Medulla oblongata (tissue), 1 donor: ENCODE results near the gene ZNF428.

Source experiments
- DNase-seq: peaks from one replicate; pipeline ENCODE4 v3.0.0-alpha.2; 2015; ENCODE audit errors: extremely low spot score

The ZNF428 gene

GRCh38 chr19:43616954-43617353 lies 2.5 kb downstream of the ZNF428 start:
- DNase-seq = no peak

GRCh38 chr19:43616306-43616705 lies 3.1 kb downstream of the ZNF428 start:
- no peak for DNase-seq

- DNase-seq = no peak
These were observed 7.1 kb downstream of the ZNF428 start for GRCh38 chr19:43612374-43612773.

- DNase-seq = no peak
These were observed 7.6 kb downstream of the ZNF428 start, which contains the start of gene SRRM5 for GRCh38 chr19:43611788-43612187. Gene SRRM5 (plus strand): TSS chr19:43612088. CDS start chr19:43612122, 34 bp downstream.

- DNase-seq = no peak
These were observed 8.9 kb downstream of the ZNF428 start for GRCh38 chr19:43610493-43610892.

GRCh38 chr19:43609872-43610271 lies 9.6 kb downstream of the ZNF428 start:
- DNase-seq = no peak

- no peak for DNase-seq
These were observed 11.9 kb downstream of the ZNF428 start for GRCh38 chr19:43607238-43608205.

GRCh38 chr19:43606569-43607229 lies 12.7 kb downstream of the ZNF428 start:
- DNase-seq = no peak

- DNase-seq = no peak
These were observed 13.4 kb downstream of the ZNF428 start for GRCh38 chr19:43605875-43606568.

GRCh38 chr19:43600326-43600725 lies 19.1 kb downstream of the ZNF428 start:
- DNase-seq = peak; percentile 54

- DNase-seq = no peak
These were observed 19.7 kb downstream of the ZNF428 start for GRCh38 chr19:43599635-43600295.

- DNase-seq = no peak
These were observed 20.8 kb downstream of the ZNF428 start for GRCh38 chr19:43598445-43599240.

- DNase-seq = no peak
These were observed 21.6 kb downstream of the ZNF428 start for GRCh38 chr19:43597876-43598275.

- DNase-seq = no peak
These were observed 22.5 kb downstream of the ZNF428 start for GRCh38 chr19:43596842-43597461.

GRCh38 chr19:43595999-43596841 lies 23.2 kb downstream of the ZNF428 start, which contains the start of the genes IRGQ and ZNF576:
Gene IRGQ (minus strand): TSS chr19:43596134. CDS start chr19:43595338, 796 bp downstream.
Gene ZNF576 (plus strand): TSS chr19:43596595. CDS start chr19:43597109, 514 bp downstream.
- peak; percentile 100 for DNase-seq

- no peak for DNase-seq
These were observed 23.8 kb downstream of the ZNF428 start for GRCh38 chr19:43595605-43595998.

- peak; percentile 29 for DNase-seq
These were observed 24.5 kb downstream of the ZNF428 start for GRCh38 chr19:43594710-43595604.

- DNase-seq = no peak
These were observed 25.2 kb downstream of the ZNF428 start for GRCh38 chr19:43594081-43594697.
